ENCODE data around the gene PKIG. TPM values are rescaled to one million over a fixed set of nuclear protein-coding genes. Genes with fewer than 3 reads are reported as not detected.
"Not testable (repeated sequence)": the region's sequence is repeated elsewhere in the genome, so short reads cannot be mapped to it uniquely, and the experiment has no call there.

The PKIG gene
- total RNA-seq, 1 donor from 2014 or later = 32.2 TPM

GRCh38 chr20:44571362-44571988 lies 10.9 kb upstream of the PKIG start:
- no peak for FAIRE-seq
- DNase-seq (ENCODE audit: low spot score in 2 of 2) = no peak

- DNase-seq (ENCODE audit: low spot score in 2 of 2) (peak; percentile 13 to 26), FAIRE-seq (no peak)
Measured at GRCh38 chr20:44572551-44573500, 9.6 kb upstream of the PKIG start.

DNA sequence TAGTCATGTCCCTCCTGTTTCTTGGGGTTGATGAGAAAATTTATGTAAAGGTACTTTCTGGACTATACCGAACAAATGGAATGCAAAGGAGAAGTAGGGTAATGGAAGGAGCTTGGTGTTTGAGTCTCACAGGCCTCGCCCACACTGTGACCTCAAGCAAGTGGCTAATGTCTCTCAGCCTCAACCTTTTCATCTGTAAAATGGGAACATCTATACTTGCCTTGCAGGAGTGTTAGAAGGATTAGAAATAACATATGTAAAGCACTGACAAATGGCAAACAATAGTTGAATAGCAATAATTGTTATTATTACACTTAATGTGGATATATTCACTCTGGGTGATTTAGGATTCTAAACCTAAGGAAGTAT lies 8.9 kb upstream of the PKIG start:
- DNase-seq (ENCODE audit: low spot score in 2 of 2) = no peak
- no peak for FAIRE-seq

DNA sequence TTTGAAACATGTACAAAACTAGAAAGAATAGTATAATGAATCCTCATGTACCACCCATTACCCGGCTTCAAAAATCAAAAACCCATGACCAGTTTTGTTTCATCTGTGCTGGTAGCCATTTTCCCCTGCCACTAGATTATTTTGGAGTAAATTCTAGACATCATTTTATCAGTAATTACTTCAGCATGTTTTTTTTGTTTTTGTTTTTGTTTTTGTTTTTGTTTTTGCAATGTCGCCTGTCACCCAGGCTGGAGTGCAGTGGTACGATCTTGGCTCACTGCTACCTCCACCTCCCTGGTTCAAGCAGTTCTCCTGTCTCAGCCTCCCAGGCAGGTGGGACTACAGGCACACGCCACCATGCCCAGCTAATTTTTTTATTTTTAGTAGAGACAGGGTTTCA lies 8.0 kb upstream of the PKIG start:
- DNase-seq (ENCODE audit: low spot score in 2 of 2) (no peak), FAIRE-seq (no peak)

GRCh38 chr20:44576297-44576696 lies 6.1 kb upstream of the PKIG start:
- FAIRE-seq (no peak), DNase-seq (ENCODE audit: low spot score in 2 of 2) (no peak)

DNA sequence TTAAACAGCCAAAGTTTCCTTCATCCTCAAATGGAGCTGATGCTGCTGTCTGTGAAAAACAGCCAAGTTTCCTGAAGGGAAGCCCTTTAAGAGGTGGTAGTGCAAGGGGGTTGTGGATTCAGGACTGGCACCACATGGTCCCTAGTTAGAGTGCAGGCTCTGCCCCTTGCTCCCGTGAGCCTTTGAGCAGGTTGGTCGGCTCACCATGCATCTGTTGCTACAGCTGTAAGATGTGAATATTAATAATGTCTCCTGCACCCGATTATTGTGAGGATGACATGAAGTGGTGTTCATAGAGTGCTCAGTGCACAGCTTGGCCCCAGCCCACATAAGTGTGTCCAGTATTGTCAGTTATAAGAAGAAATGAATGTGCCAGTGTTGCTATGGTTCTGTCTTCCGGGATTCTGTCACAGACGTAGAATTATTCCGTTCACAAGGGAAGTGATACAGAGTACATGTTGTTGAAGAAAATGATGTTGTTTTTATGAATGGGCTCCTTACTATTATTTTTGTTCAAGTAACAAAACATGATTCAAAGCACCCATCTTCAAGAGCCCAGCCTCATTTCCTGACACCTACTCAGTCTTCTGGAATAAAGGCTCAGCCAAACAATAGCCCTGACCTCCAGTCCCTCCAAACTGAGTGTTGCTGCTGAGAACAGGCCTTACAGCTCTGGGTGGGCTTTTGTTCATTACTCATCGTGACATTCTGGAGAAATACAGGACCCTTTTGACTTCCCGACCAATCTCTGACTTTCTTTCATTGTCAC lies 2.9 kb upstream of the PKIG start:
- FAIRE-seq (no peak), DNase-seq (ENCODE audit: low spot score in 2 of 2) (no peak)

DNA sequence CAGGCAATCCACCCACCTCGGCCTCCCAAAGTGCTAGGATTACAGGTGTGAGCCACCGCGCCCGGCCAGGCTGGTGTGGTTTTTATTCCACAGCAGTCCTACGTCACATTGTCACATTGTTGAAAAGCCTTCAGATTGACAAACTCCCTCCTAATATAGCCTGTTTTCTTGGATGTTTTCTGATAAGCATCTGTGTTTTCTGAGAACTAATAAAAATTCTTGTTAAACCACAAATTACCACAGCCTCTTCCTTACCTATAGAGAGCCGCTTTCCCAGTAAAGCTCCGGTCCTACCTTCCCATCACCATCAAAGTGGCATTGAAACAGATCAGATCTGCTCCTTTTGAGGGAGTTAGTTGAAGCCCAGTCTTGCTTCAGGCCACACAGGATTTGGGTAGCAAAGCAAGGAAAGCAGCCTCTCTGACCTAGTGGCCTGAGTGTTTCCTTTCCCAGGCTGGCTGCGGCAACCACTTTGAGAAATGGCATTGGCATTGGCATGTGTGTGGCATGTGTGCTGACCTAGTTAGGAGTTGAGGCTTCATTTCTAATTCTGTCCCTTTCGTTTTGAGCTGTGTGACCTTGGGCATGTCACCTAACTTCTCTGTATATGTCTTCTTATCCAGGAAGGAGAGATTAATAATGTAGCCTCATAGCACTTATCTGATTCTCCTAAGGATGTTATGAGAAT lies 1.7 kb upstream of the PKIG start:
- DNase-seq (ENCODE audit: low spot score in 2 of 2) = no peak
- FAIRE-seq = no peak

DNA sequence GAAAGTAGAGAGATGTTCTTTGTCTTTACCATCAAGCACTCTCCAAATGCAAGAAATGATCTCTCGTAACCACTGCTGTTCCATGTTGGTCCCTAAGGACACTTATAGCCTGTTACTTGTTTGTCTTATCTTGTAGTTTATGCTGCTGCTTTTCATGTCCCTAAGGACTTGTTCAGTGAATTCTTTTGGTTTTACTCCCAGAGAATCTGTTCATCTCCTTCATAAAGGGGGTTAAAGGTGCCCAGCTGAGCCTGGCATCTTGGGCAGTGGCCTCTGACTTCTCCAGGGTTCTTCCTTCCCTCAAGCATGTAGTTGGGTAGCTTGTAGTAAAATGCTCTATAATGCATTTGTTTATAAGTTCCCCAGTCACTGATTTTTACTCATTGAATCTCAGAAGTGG lies 864 bp upstream of the PKIG start:
- FAIRE-seq = no peak
- no peak for DNase-seq (ENCODE audit: low spot score in 2 of 2)

DNA sequence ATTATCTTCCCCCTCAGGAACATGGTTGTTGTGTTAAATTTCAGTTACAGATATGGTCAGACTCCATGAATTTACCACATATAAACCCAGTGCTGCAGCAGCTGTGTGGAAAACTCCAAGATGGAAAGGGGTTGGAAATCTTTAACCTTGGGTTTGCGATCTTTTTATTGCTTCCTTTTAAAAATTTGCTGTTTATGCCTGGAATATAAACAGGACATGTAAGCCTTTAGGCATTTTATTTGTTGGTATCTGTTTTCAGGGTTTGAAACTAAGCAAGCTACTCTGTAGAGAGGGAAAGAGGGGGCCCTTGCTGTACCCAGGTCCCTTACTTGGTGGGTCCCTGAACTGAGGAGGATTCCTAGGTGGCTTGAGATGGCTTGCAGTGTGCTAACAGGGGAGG lies 778 bp downstream of the PKIG start:
- FAIRE-seq (no peak), DNase-seq (ENCODE audit: low spot score in 2 of 2) (no peak)

DNA sequence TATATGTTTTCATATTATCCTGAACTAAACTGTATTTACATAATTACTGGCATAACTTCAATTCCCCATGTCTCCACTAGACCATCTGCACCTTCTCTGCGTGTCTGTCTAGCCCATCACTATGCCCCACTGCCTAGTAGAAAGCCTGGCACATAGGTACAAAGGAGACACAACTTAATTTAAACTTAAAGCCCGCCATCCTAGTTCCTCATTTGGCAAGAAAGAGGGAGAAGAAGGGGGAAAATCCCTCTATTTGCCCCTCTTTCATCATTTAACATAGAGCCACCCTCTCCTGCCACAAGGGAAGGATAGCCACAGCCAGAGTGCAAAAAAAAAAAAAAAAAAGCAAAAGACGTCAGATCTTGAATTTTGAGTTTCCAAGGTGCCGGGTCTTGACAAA lies 1.8 kb downstream of the PKIG start:
- DNase-seq (ENCODE audit: low spot score in 2 of 2) (no peak), FAIRE-seq (no peak)

DNA sequence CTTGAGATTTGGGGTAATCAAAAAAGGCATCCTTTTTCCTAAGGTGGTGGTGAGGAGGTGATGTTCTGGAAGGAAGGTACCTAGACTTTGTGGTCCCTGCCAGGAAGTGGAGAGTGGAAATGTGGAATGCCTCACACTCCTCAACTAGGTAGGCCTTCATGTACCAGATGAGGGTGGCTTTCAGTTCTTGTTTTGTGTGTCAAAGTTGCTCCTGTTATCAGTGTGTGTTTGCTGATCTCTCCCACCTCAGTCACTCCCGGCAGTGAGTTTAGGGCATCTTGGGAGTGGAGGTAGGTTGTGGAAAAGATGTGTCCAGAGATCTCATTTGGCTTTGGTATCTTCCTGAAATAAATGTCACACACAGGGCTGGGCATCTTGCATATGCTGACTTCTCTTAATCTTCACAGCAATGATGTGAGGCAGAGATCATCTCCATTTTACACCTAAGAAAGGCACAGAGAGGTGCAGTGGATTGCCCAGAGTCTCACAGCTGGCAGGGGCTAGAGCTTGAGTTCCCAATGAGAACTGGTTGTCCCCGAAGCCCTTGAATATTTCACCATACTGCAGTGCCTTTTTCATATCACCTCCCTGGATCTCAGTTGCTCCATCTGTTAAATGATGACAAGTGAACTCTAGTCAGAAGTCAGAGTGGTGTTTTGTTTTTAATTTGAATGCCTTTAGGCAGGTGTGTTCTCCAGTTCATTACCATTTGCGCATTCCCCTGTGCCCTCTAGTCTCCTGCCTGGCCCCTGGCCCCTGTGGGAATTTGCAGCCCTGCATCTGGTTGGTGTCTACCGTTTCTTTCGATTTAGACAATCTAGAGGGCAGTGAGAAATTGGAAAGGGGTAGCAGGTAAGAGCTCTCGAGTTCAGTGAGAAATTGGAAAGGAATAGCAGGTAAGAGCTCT lies 2.9 kb downstream of the PKIG start:
- FAIRE-seq = no peak
- no peak for DNase-seq (ENCODE audit: low spot score in 2 of 2)

DNA sequence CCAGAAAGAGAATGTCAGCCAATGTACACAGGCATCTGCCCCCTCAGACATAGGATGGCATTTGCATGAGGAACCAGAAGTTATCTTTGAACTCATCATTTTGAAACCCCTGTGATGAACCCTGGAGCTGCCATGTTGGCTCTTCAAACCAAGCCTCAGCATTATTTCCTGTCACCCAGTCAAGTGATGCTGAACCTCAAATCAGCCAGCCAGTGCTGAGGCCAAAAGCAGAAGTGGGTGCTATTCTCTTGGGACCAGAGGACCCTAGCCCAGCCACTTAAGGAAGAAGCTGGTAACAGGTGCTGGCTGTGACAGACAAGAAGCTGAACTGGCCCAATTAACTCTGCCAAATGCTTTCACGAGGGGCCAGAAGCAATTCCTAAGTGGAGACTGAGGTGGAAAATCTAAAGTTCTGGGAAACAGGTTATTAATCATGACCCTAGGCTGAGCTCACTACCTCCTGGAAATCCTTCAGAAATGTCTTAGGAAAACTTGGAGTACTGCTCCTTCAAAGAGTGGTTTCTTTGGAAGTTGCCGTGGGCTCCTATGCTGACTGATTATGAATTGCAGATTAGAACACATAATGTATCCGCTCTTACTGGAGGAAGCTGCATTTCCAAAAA lies 4.0 kb downstream of the PKIG start:
- no peak for FAIRE-seq
- DNase-seq (ENCODE audit: low spot score in 2 of 2) = no peak

GRCh38 chr20:44587035-44587980 lies 4.9 kb downstream of the PKIG start:
- no peak for DNase-seq (ENCODE audit: low spot score in 2 of 2)
- no peak for FAIRE-seq

DNA sequence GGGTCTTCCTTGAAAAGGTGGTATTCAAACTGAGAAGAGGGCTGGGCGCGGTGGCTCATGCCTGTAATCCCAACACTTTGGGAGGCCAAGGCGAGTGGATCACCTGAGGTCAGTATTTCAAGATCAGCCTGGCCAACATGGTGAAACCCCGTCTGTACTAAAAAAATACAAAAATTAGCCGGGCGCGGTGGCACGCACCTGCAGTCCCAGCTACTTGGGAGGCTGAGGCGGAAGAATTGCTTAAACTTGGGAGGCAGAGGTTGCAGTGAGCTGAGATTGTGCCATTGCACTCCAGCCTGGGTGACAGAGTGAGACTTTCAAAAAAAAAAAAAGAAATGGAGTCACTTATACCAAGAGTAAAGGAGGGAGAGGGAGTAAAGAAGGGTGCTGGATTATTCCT lies 5.9 kb downstream of the PKIG start:
- DNase-seq (ENCODE audit: low spot score in 2 of 2); FAIRE-seq: not testable (repeated sequence)

- FAIRE-seq = no peak
Measured at GRCh38 chr20:44589537-44589936, 7.2 kb downstream of the PKIG start.

DNA sequence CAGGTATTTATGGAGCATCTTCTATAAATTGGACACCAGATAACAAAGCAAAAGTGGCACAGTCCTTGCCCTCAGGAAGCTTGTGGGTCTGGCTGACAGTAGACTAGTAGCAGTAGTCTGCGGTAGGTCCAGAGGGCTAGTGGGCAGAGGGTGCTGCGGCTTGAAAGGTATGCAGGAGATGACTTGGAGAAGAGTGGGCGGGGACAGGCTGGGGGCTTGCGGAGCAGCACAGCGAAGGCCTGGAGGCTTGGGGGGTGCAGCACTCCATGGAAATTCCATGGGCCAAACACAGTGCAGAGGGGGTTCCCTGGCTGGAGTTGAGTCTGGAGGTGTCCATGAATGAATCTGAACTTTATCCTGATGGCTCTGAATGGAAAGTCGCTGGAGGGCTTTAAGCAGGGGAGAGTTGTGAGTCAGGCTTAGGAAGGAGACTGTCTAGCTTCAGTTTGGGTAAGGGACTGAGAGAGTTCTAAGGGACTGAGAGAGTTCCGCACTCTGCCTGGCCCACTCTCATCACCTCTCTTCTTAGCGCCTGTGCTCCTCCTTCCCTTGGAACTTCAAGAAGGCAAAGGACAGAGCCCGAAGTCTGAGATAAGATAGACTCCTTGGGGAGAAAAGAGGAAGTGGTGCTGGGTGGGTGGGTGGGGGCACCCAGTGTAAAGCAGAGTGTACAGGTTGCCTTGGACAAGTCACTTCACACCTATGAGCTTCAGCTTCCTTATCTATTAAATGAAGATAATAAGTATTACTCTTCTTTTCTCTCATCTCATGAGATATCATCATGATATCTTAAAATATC lies 8.8 kb downstream of the PKIG start:
- FAIRE-seq = no peak
- no peak for DNase-seq (ENCODE audit: low spot score in 2 of 2)

More at GRCh38 chr20:44589537-44589936, 7.2 kb downstream of the PKIG start:
- DNase-seq (ENCODE audit: low spot score in 2 of 2) = no peak

DNA sequence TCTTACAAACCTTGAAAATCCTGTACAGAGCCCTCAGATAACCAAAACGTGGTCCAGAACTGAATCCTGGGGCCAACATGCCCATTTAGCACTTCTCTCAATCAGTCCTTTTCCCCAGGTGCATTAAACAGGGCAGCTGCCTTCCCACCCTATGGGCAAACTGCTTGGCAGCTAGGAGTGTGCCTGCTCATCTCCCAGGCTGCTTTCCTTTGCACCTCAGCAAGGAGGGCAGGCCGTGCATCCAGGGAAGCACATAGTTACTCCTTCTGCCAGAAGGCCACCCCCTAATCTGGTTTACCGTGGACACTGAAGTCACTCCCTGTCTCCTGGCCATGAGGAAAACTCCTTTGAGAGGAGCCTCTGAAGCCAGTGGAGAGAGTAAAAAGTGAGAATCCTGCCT lies 10.0 kb downstream of the PKIG start:
- no peak for DNase-seq (ENCODE audit: low spot score in 2 of 2)
- FAIRE-seq = no peak
